Activated B cell treated with CpG ODN at 0.5 μM for 24 hours (primary cell): ENCODE data around the gene ITGB1BP2. TPM values are rescaled to one million over a fixed set of nuclear protein-coding genes. Genes with fewer than 3 reads are reported as not detected.
"Not testable (repeated sequence)": the region's sequence is repeated elsewhere in the genome, so short reads cannot be mapped to it uniquely, and the experiment has no call there.

Experiments
- ATAC-seq: fragments of 200-7000 bp; cut with Tn5 transposase; one replicate; pipeline ENCODE4 v1.10.0; 2021; ENCODE audit warnings: low read depth, mild to moderate bottlenecking, moderate library complexity
- CTCF ChIA-PET: fragments of 350-600 bp; sonication (Branson Sonifier 250); formaldehyde crosslinking; loops from one replicate; lab custom pipeline; 2021; ENCODE audit warnings: antibody characterized with exemption; lab: Charles Lee
- POLR2A ChIA-PET: fragments of 350-600 bp; sonication (Branson Sonifier 250); formaldehyde crosslinking; loops from one replicate; lab custom pipeline; 2021; ENCODE audit warnings: antibody characterized with exemption; lab: Charles Lee
- DNase-seq: peaks from one replicate; pipeline ENCODE4 v3.0.0; 2022
- H3K27ac Mint-ChIP-seq: one replicate; pipeline ENCODE4 v1.8.0; 2020; ENCODE audit warnings: mixed read lengths
- H3K27me3 Mint-ChIP-seq: one replicate; pipeline ENCODE4 v1.8.0; 2021; ENCODE audit warnings: mixed read lengths
- H3K36me3 Mint-ChIP-seq: one replicate; pipeline ENCODE4 v1.8.0; 2021; ENCODE audit warnings: low read depth, mixed read lengths
- H3K4me1 Mint-ChIP-seq: one replicate; pipeline ENCODE4 v1.8.0; 2021; ENCODE audit warnings: mixed read lengths
- H3K4me3 Mint-ChIP-seq: one replicate; pipeline ENCODE4 v1.8.0; 2020; ENCODE audit warnings: mild to moderate bottlenecking, mixed read lengths
- H3K9me3 Mint-ChIP-seq: one replicate; pipeline ENCODE4 v1.8.0; 2020; ENCODE audit warnings: mixed read lengths
- CTCF ChIP-seq: fragments of 200-600 bp; IDR thresholded peaks from one replicate; pipeline ENCODE4 v1.8.0; 2022; ENCODE audit warnings: antibody characterized with exemption, mild to moderate bottlenecking
- intact Hi-C: fragments of 100-400 bp; cut with micrococcal nuclease; formaldehyde crosslinking; loops from one replicate; pipeline ENCODE4 v1.15.1; 2024
- total RNA-seq: library from RNA; stranded (reverse); gene quantifications from 2 replicates; pipeline ENCODE4 v1.2.3, GENCODE V29; 2022

The ITGB1BP2 gene
- total RNA-seq, 1 donor from 2014 or later: 6.7 TPM

GRCh38 chrX:71292669-71293365 lies 8.7 kb upstream of the ITGB1BP2 start:
- DNase-seq: no peak
- Mint-ChIP-seq H3K27me3 (no peaks in the 10 kb centered on the region), H3K36me3 (peaks cover 54% of the 10 kb centered on the region), H3K4me1 (peaks cover 7% of the 10 kb centered on the region), H3K9me3 (no peaks in the 10 kb centered on the region), H3K4me3 (no peak overlapping the region), H3K27ac (no peak overlapping the region)
- ChIA-PET CTCF (interaction anchor here (0.9 kb wide), 1 partner anchor 9 kb away, joined by 3 read pairs; the partner anchor contains the start of gene NONO), POLR2A (interaction anchor here (0.8 kb wide), 1 partner anchor 10 kb away, joined by 8 read pairs; the partner anchor contains the start of gene NONO)
- ATAC-seq: no peak
- TF ChIP-seq CTCF: no peak
- intact Hi-C loops: no loop called here

GRCh38 chrX:71296806-71297205 lies 4.7 kb upstream of the ITGB1BP2 start:
- intact Hi-C loops: no loop called here
- no peaks in the 10 kb centered on the region for H3K4me1 Mint-ChIP-seq
- ChIA-PET POLR2A (interaction anchor here (2.3 kb wide), 1 partner anchor 70 kb away, joined by 6 read pairs; the partner anchor contains the start of gene TAF1), CTCF (no interaction called here)
- H3K36me3 Mint-ChIP-seq: peaks cover 71% of the 10 kb centered on the region
- no peaks in the 10 kb centered on the region for H3K27me3 Mint-ChIP-seq
- DNase-seq (no peak), ATAC-seq (no peak)
- no peak for TF ChIP-seq CTCF
- H3K4me3 Mint-ChIP-seq: no peak overlapping the region
- H3K9me3 Mint-ChIP-seq: no peaks in the 10 kb centered on the region
- no peak overlapping the region for H3K27ac Mint-ChIP-seq

GRCh38 chrX:71298119-71298518 lies 3.4 kb upstream of the ITGB1BP2 start:
- Mint-ChIP-seq H3K27me3 (no peaks in the 10 kb centered on the region), H3K9me3 (no peaks in the 10 kb centered on the region), H3K36me3 (peaks cover 68% of the 10 kb centered on the region), H3K4me3 (no peak overlapping the region), H3K4me1 (no peaks in the 10 kb centered on the region), H3K27ac (no peak overlapping the region)
- no peak for ATAC-seq
- intact Hi-C loops: no loop called here
- ChIA-PET CTCF (no interaction called here), POLR2A (no interaction called here)
- DNase-seq: no peak
- no peak for TF ChIP-seq CTCF

- H3K4me3 Mint-ChIP-seq, POLR2A ChIA-PET, H3K4me1 Mint-ChIP-seq, H3K27ac Mint-ChIP-seq, DNase-seq, CTCF ChIA-PET, intact Hi-C loops, H3K27me3 Mint-ChIP-seq, ATAC-seq, H3K9me3 Mint-ChIP-seq: not testable (repeated sequence)
- peaks cover 72% of the 10 kb centered on the region for H3K36me3 Mint-ChIP-seq
Observed at GRCh38 chrX:71300064-71300463, 1.5 kb upstream of the ITGB1BP2 start.

GRCh38 chrX:71300495-71300894 lies 1.1 kb upstream of the ITGB1BP2 start:
- not testable (repeated sequence) for DNase-seq
- POLR2A ChIA-PET: interaction anchor here (1.2 kb wide), 1 partner anchor 66 kb away, joined by 6 read pairs; the partner anchor contains the start of gene TAF1
- H3K36me3 Mint-ChIP-seq: peaks cover 73% of the 10 kb centered on the region

GRCh38 chrX:71302461-71303213 lies 1.1 kb downstream of the ITGB1BP2 start:
- no peak for ATAC-seq
- Mint-ChIP-seq H3K9me3 (no peaks in the 10 kb centered on the region), H3K27me3 (no peaks in the 10 kb centered on the region), H3K36me3 (peaks cover 56% of the 10 kb centered on the region), H3K27ac (no peak overlapping the region), H3K4me3 (no peak overlapping the region), H3K4me1 (no peaks in the 10 kb centered on the region)
- POLR2A ChIA-PET: interaction anchor here (0.6 kb wide), 1 partner anchor 64 kb away, joined by 7 read pairs; the partner anchor contains the start of gene TAF1
- CTCF ChIA-PET: no interaction called here
- TF ChIP-seq CTCF: no peak
- intact Hi-C loops: no loop called here
- DNase-seq: no peak

More at GRCh38 chrX:71300495-71300894, 1.1 kb upstream of the ITGB1BP2 start:
- H3K9me3 Mint-ChIP-seq, H3K27ac Mint-ChIP-seq, ATAC-seq, H3K27me3 Mint-ChIP-seq, intact Hi-C loops, CTCF ChIA-PET, H3K4me3 Mint-ChIP-seq, H3K4me1 Mint-ChIP-seq: not testable (repeated sequence)
